ELR (cell line): Measurements from ENCODE around the gene BID.

Experiments
- DNase-seq: peaks from one replicate; pipeline ENCODE4 v3.0.0-alpha.2; 2015; ENCODE audit warnings: low read depth

Gene BID

DNA sequence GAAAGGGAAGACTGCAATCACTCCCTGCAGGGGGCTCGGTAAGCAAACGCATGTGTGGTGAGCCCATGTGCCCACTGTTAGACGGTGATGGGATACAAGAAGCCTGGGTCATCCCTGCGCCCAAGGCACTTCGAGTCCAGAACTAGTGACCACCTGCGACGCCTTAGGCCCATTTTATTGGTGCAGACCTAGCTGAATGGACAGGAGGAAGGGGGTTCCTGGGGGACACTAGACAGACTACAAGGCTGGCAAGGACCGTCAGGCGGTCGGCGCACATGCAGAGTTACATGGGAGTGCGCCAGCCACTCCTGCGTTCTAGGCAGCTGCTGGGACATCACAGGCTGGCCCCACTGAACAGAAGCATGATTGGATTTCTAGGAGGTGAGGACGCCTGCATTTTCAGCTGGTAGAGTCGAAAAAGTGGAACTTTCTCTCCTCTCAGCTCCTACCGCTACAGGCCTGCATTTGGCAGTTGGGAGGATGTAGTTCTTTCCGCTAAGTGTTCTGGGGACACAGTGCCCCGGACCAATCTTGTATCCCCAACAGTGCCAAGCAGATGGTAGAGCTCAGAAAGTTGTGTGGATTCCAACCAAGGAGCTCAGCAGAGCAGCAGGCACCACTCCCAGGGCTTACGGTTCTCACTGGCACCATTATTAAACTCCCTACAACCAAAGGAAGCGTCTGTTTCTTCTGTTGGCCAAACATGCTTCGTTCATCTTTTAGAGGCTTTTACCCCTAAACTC lies 35.7 kb downstream of the BID start:
- no peak for DNase-seq

GRCh38 chr22:17734187-17734586 lies 40.1 kb downstream of the BID start:
- DNase-seq: peak; percentile 77

DNA sequence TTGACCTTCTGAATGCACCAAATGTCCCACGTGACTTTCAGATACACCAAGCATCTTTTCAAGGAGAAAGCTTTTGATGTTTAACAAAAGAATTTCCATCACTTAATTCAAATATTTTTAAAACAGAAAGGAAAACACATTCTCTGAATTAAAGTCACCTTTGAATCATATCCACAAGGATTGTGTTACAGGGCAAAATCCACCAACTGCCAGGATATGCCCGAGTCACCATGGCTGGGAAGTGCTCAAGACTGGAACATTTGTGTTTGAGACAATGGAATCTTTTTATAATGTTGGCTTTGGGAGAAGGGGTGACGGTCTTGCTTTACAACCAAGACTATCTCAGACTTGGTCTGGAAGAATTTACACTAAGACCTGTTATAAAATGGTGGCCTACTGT lies 40.8 kb downstream of the BID start:
- peak; percentile 66 for DNase-seq

DNA sequence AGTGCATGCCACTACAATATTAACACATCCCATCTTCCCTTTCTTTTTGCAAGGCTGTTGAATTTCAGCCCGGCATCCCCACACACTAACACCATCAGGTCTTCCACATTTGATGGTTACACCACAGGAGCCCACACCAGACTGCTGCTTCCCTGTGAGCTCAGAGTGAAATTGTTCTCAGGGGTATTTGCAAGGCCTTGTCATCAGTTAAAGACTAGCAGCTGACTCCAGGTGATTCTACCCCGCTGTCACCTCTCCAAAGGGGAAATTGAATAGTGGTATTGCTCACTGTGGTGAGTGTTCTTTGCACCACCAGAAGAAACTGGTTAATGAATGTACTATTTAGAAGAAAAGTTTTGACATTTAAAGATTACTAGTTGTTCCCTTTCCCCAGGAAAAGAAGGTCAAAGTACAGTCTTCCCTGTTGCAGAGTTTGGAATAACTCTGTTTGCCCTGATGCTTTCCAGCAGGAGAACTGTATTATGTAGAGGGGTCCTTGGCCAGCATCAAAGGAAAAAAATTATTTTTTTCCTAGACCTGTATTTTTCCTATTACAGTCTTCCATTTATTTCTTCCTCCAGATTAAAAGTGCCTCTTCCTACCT lies 41.9 kb downstream of the BID start:
- no peak for DNase-seq

GRCh38 chr22:17729561-17729960 lies 44.7 kb downstream of the BID start:
- DNase-seq: no peak

GRCh38 chr22:17728786-17729185 lies 45.5 kb downstream of the BID start:
- no peak for DNase-seq

GRCh38 chr22:17726928-17727897 lies 47.1 kb downstream of the BID start:
- DNase-seq: peak; percentile 33

DNA sequence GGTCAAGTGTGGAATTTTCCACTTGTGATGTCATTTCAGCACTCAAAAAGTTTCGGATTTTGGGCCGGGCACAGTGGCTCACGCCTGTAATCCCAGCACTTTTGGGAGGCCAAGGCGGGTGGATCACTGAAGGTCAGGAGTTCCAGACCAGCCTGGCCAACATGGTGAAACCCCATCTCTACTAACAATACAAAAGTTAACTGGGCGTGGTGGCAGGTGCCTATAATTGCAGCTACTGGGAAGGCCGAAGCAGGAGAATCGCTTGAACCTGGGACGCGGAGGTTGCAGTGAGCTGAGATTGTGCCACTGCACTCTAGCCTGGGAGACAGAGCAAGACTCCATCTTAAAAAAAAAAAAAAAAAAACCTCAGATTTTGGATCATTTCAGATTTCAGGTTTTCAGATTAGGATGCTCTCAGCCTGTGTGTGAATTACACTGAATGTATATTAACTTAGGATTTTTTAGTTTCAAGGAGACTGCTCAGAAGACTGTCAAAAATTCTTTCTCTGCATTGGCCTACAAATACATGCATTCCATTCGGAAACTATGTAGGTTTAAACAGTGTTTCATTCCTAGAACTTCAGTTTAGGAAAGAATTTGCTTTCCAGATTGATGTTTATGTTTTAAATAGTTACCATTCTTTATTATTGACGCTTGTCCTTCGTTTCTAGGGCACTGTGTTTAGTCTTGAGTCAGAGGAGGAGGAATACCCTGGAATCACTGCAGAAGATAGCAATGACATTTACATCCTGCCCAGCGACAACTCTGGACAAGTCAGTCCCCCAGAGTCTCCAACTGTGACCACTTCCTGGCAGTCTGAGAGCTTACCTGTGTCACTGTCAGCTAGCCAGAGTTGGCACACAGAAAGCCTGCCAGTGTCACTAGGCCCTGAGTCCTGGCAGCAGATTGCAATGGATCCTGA lies 48.0 kb downstream of the BID start:
- DNase-seq: peak; percentile 61

GRCh38 chr22:17725500-17725796 lies 48.8 kb downstream of the BID start:
- DNase-seq: no peak

DNA sequence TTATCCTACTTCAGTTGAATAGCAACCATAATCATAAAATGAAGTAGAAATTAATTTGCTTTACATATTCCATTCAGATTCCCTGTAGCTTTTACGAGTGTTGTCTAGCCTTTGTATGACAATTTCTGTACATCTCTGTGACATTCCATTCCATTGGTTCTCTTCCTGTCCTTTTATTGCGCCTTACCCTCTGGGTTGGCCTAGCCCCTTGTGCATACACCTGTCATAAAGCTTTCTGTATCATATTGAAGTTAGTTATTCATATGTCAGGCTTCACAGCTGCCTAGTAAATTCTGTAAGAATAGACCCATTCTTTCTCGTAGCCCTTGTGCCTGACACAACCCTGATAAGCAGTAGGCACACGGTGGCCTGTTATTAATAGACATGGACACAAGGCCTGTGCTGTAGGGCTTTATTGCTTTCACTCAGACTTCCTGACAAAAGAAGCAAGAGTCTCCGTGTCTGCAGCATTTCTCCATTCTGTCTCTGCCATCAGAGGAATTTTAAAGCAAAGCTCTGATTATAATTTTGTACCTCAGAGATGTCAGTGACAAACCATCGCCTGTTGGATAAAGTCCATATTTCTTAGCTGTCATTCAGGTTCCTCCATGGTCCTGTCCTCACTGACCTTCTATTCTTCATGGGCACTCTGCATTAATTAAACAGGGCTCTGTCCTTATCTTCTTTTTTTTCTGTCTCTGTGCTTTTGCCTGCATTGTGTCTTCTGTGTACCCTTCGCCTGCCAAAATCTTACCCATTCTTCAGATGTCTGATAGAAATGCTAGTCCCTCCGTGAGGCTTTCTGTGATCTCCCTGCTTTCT lies 49.4 kb downstream of the BID start:
- DNase-seq: no peak

GRCh38 chr22:17724241-17724640 lies 50.0 kb downstream of the BID start:
- DNase-seq: no peak

DNA sequence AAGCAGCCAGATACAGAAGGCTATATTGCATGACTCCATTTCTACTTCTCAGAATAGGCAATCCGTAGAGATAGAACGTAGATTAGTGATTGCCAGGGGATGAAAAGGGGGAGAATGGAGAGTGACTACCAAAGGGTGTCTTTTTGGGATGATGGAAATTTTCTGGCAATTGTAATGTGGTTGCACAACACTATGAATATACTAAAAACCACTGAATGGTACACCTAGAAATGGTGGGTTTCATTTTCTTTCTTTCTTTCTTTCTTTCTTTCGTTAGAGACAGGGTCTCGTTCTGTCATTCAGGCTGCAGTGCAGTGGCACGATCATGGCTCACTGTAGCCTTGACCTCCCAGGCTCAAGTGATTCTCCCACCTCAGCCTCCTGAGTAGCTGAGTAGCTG lies 54.4 kb downstream of the BID start:
- no peak for DNase-seq

- DNase-seq: no peak
Observed at GRCh38 chr22:17717708-17718107, 56.6 kb downstream of the BID start.

- DNase-seq: no peak
Observed at GRCh38 chr22:17716529-17716928, 57.7 kb downstream of the BID start.

DNA sequence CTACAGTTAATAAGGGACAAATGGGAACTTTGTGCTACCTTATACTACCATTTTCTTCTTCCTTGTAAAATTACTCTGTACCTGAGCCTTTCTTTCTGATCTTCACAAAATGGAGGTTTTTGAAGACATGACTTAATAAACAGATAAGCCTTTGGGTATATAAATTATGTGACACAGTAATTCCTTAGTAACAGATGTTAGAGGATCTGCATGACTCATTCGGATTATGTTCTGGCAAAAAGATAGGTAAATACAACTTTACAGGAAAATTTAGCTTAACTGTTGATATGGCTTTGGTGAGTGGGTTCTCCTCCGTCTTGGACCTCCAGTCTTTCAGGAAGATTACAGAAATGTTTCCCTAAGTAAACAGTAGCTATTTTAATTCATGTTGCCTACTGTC lies 61.8 kb downstream of the BID start:
- peak; percentile 56 for DNase-seq

- no peak for DNase-seq
Observed at GRCh38 chr22:17710023-17710422, 64.2 kb downstream of the BID start.

GRCh38 chr22:17707526-17707925 lies 66.7 kb downstream of the BID start:
- DNase-seq: peak; percentile 47

GRCh38 chr22:17706947-17707346 lies 67.3 kb downstream of the BID start:
- peak; percentile 8 for DNase-seq

GRCh38 chr22:17705951-17706900 lies 68.0 kb downstream of the BID start:
- peak; percentile 95 for DNase-seq

DNA sequence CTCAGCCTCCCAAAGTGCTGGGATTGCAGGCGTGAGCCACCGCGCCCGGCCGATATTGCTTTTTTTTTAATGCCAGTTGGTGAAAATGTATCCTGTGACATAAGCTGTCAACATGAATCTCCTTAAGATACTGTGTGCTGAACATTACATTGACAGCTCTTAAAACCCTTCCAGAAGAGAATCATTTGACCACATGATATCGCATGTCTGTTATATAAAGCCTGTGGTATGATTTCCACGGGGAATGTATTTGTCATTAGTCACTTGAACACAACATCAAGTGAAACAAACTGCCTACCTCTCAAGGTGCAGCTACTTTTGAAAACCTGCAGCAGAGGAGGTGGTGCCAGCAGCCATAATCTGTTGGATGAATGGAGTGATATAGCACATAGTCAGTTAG lies 68.7 kb downstream of the BID start:
- peak; percentile 47 for DNase-seq
